Retina (tissue), 1 donor: ENCODE data around the gene BCL2.
"Not testable (repeated sequence)": the region's sequence is repeated elsewhere in the genome, so short reads cannot be mapped to it uniquely, and the experiment has no call there.

ENCODE experiments used
- DNase-seq: peaks from one replicate; pipeline ENCODE4 v3.0.0-alpha.2; 2016

The BCL2 gene

GRCh38 chr18:63229971-63230370 lies 89.6 kb downstream of the BCL2 start:
- DNase-seq, result no peak

- DNase-seq, result no peak
These were observed 94.1 kb downstream of the BCL2 start for GRCh38 chr18:63225434-63225833.

GRCh38 chr18:63224630-63225029 lies 94.9 kb downstream of the BCL2 start:
- no peak for DNase-seq

- no peak for DNase-seq
These were observed 95.7 kb downstream of the BCL2 start for GRCh38 chr18:63223837-63224236.

- no peak for DNase-seq
These were observed 98.7 kb downstream of the BCL2 start for GRCh38 chr18:63220903-63221302.

GRCh38 chr18:63218472-63218871 lies 101.1 kb downstream of the BCL2 start:
- DNase-seq, result no peak

- no peak for DNase-seq
These were observed 102.9 kb downstream of the BCL2 start for GRCh38 chr18:63216516-63217311.

GRCh38 chr18:63213936-63214671 lies 105.5 kb downstream of the BCL2 start:
- no peak for DNase-seq

- DNase-seq, result no peak
These were observed 106.2 kb downstream of the BCL2 start for GRCh38 chr18:63213331-63213900.

- no peak for DNase-seq
These were observed 109.0 kb downstream of the BCL2 start for GRCh38 chr18:63210521-63210920.

- DNase-seq, result no peak
These were observed 110.9 kb downstream of the BCL2 start for GRCh38 chr18:63208676-63209075.

- no peak for DNase-seq
These were observed 111.7 kb downstream of the BCL2 start for GRCh38 chr18:63207835-63208234.

- no peak for DNase-seq
These were observed 112.3 kb downstream of the BCL2 start for GRCh38 chr18:63207143-63207790.

- DNase-seq, result no peak
These were observed 113.0 kb downstream of the BCL2 start for GRCh38 chr18:63206433-63207142.

- no peak for DNase-seq
These were observed 113.7 kb downstream of the BCL2 start for GRCh38 chr18:63205791-63206252.

GRCh38 chr18:63203497-63203896 lies 116.1 kb downstream of the BCL2 start:
- no peak for DNase-seq

GRCh38 chr18:63202828-63203227 lies 116.7 kb downstream of the BCL2 start:
- DNase-seq, result no peak

GRCh38 chr18:63201456-63201855 lies 118.1 kb downstream of the BCL2 start:
- not testable (repeated sequence) for DNase-seq

GRCh38 chr18:63199743-63200241 lies 119.8 kb downstream of the BCL2 start:
- no peak for DNase-seq

- no peak for DNase-seq
These were observed 120.5 kb downstream of the BCL2 start for GRCh38 chr18:63198868-63199742.

GRCh38 chr18:63198098-63198760 lies 121.3 kb downstream of the BCL2 start:
- DNase-seq, result no peak
